ENCODE measurements around the gene KCNJ11. TPM values are rescaled to one million over a fixed set of nuclear protein-coding genes. Genes with fewer than 3 reads are reported as not detected.

The KCNJ11 gene
- total and polyA plus RNA-seq, 2 donors (not counting 3 experiments of a cell fraction or from before 2014, with no cell fraction given): 0.04 TPM; not detected in 1

- Histone ChIP-seq H3K36me3 (ENCODE audit: control insufficient read depth in 2 of 2, extremely low read depth in 1 of 2, insufficient read depth in 2 of 2, low read length in 2 of 2) (no peaks in the 10 kb centered on the region), H3K27me3 (ENCODE audit: control insufficient read depth in 2 of 2, insufficient read depth in 2 of 2, low read length in 2 of 2) (no peaks in the 10 kb centered on the region), H4K20me1 (replicated peaks; ENCODE audit: control insufficient read depth, extremely low read depth, insufficient read depth, low read length) (no peaks in the 10 kb centered on the region), H3K4me1 (ENCODE audit: control insufficient read depth, extremely low read depth, insufficient read depth, low read length) (peaks cover 5% of the 10 kb centered on the region), H3K4me3 (replicated peaks in 1 of 3; ENCODE audit: insufficient read depth in 1 of 3, low read depth in 1 of 3, low read length in 3 of 3) (no peak overlapping the region), H3K9me1 (replicated peaks; ENCODE audit: control insufficient read depth, extremely low read depth, insufficient read depth, low read length) (no peaks in the 10 kb centered on the region), H3K4me2 (ENCODE audit: insufficient read depth, low read length) (no peak overlapping the region), H2AFZ (ENCODE audit: low read depth, low read length) (no peak overlapping the region), H3K9me3 (replicated peaks; ENCODE audit: control insufficient read depth, insufficient read depth, low read length) (no peaks in the 10 kb centered on the region), H3K9ac (replicated peaks; ENCODE audit: extremely low read depth, insufficient read depth, low read length) (no peak overlapping the region), H3K79me2 (ENCODE audit: control insufficient read depth, insufficient read depth, low read length) (no peaks in the 10 kb centered on the region), H3K27ac (ENCODE audit: insufficient read depth, low read depth, low read length) (no peak overlapping the region)
- no TSS peak for BruUV-seq (replicated peaks)
- no peak for FAIRE-seq
- no peak for DNase-seq (ENCODE audit: low read depth, low spot score)
- dilution Hi-C loops (cut with MboI; ENCODE audit: extremely low pct_ligation_motif_present, low sequenced_read_pairs) (no loop called here), intact Hi-C loops (cut with micrococcal nuclease) (no loop called here)
- TF ChIP-seq JUN (IDR thresholded peaks at IDR 0.05; ENCODE audit: borderline replicate concordance, insufficient read depth, insufficient read length, low read depth) (no peak), MAX (IDR thresholded peaks at IDR 0.05; ENCODE audit: insufficient read depth, insufficient read length) (no peak), GATA2 (IDR thresholded peaks at IDR 0.05; ENCODE audit: insufficient read depth, insufficient read length, low read depth, low read length) (no peak), POLR2A (IDR thresholded peaks at IDR 0.05; ENCODE audit: low read depth, low read length) (no peak), MYC (IDR thresholded peaks at IDR 0.05; ENCODE audit: low read depth, low read length) (no peak), CTCF (IDR thresholded peaks at IDR 0.05; ENCODE audit: extremely low read depth in 1 of 2, insufficient read depth in 1 of 2, low read depth in 1 of 2, low read length in 2 of 2) (no peak), POLR2AphosphoS5 (IDR thresholded peaks at IDR 0.05; ENCODE audit: insufficient read depth, low read depth, low read length) (no peak), FOS (IDR thresholded peaks at IDR 0.05; ENCODE audit: borderline replicate concordance, insufficient read depth, low read length) (no peak), EZH2 (IDR thresholded peaks at IDR 0.05; ENCODE audit: borderline replicate concordance, low read depth, low read length, severe bottlenecking) (no peak)
- CTCF ChIA-PET: no interaction called here
- POLR2A ChIA-PET: no interaction called here
These were observed 18.3 kb upstream of the KCNJ11 start for GRCh38 chr11:17406818-17407149.

Data from endothelial cell of umbilical vein (primary cell).